HG03565 (cell line): Measurements from ENCODE around the gene HS6ST1.

Experiments
- ATAC-seq: cut with Tn5 transposase; IDR thresholded peaks from one replicate; pipeline ENCODE4 v1.9.1; 2021; ENCODE audit warnings: mild to moderate bottlenecking, moderate library complexity; ENCODE audit not compliant: unreplicated experiment

The HS6ST1 gene

DNA sequence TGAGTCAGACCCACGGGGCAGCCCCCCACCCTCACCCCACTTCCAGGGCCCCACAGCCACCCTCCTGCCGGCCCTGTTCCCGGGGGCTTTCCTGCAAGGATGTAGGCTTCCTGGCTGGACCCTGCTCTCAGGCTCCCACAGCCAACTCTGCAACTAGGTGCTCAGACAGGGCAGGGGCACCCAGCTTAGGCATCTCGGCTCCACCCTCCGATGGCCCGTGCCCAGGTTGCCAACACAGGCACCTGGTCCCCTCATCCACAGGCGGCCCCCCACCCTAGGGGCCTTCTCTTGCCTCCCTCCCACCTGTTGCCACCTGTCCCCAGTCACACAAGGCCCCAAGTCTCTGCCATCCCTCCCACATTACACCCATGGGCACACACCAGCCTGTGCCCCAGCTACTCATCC is 34.6 kb downstream of the HS6ST1 start:
- ATAC-seq: no peak

DNA sequence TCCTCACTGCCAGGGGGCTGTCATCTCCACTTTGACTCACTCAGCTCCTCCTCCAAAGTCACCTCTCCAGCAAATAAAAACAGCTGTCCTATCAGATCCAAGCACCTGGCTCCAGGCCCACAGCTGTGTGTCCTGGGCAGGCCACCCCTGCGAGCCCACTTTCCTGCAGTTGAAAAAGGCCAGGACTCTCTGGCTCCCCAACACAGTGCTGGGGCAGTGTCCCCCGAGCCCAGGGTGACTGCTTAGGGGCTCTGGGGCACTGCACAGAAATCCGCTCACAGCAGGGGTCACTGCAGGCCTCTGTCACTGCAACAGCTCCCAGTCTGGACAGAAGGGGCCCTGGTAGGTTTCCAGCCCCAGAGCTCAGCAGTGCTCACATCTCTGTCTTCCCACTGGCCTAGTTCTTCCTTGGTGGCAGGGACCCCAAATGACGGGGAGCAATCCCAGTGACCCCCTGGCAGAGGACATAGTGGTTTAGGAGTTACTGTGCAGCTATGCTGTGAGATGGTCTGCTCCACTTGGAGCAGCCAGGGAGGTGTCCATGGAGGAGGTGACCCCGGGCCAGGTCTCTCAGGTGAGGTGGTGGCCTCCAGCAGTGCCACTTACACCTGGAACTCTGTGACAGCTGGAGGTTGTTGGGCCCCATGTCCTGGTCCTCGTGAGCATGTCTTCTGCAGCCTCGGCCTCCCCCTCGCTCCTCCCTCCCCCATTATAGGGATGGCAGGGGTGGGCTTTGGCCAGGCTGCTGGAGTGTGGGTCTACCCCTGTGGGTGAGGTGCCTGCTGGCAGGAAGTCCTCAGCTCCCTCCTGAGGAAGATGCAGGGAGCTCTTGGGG is 35.5 kb downstream of the HS6ST1 start:
- ATAC-seq: no peak

DNA sequence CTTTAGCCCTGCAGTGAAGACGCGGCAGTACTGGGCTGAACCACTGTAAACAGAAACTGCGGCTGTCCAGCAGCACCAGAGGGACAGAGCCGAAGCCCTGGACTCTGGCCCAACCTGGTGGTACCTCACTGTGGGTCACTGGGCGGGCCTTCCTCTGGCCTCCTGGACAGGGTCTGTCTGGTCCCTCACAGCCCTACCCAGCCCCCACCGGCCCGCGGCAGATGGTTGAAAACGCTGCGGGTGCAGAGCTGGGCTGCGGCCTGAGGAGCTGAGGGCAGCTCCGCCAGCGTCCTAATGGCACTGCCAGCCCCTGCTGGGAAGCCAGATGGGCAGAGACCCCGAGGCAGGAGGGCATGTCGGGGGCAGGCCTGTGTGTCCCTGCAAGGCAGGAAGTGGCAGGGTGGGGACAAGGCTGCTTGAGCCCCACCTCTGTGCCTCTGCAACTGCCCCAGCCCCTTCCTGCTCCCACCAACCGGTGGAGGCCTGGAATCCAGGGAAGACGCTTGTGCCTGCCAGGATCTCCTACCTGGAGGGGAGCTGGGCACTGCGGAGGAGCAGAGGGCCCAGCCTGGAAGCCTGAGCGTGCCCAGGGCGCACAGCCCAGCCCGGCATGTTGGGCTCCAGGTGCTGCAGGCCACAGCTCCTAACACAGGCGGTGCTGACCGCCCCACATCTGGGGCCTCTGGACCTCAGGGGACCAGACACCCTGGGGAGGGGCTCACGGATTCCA is 36.3 kb downstream of the HS6ST1 start:
- no peak for ATAC-seq

DNA sequence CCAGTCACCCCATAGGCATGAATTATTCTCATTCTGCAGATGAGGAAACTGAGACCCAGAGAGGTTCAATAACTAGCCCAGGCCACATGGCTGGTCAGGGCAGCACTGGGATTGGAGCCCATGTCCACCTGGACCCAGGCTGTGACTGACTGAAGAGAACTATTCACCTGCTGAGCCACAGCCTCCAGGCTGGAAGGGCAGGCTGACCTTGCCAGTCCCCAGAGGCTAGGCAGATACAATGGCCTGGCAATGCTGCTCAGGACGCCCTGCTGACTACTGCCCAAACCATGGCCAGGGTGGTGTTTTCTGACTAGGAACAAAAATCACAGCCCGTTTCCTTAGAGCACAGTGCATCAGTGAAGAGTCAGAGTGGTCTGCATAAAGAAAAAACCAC is 36.8 kb downstream of the HS6ST1 start:
- no peak for ATAC-seq

DNA sequence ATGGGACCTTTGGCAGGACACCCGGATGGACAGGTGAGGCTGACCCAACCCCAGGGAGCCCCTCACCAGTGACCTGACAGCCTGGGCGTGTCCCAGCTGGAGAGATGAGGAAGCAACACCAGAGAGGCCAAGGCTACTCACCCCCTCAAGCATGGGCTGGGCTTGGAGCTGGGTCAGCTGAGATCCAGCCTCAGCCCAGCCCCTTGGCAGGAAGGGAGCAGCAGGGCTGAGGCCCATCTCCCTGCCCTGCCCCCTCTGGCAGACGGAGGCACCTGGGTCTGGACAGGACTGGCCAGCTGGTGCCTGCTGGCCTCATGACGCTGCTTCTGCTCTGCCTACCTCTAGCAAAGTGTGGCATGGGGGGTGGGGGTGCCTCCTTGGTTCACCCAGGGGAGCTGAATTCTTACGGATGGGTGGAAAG is 37.8 kb downstream of the HS6ST1 start:
- ATAC-seq: no peak

DNA sequence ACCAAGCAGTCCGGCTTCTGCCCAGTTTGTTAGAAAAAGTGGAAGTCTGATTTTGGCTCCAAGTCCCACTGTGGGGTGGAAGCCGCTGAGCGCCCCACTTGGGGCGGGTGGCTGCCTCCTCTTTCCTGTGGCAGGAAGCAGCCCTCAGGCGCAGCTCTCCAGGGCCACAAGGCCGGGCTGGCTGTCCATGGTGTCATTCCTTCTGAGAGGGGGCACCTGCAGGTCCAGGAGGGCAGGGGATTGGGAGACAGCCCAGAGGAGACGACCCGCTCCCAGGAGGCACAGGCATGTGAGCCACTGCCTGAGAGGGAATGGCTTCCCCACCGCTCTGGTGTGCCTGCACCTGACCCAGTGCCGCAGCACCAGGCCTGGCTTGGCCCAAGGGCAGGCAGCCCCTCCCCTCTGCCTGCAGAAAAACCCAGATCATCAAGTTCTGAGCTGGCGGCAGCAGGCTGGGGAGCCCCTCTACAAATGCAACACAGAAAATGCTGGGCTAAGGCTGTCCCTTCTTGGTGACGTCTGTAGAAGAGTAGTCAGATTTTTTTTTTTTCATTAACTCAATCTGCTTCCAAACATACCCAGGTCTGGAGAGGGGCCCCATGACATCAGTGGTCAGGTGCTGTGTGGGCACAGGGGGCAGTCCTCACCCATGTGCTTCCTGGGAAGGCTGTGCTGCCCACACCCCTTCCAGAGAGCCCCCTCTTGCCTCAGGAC is 38.4 kb downstream of the HS6ST1 start:
- no peak for ATAC-seq

DNA sequence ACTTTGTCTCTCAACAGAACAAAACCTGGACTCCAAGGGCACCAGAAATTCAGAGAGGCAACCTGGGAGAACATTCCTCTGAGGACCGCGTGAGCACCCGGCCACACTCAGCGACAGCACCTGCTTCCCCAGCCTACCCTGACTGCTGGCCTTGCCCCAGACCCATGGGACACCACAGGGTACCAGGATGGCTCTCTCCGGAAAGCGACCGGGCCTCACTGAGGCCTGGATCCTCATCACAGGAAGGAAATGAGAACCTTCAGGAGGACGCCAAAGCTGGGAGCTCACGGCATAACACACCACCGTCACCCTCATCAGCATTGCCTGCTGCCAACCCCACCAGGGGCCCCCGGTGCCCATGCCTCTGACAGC is 38.9 kb downstream of the HS6ST1 start:
- no peak for ATAC-seq

DNA sequence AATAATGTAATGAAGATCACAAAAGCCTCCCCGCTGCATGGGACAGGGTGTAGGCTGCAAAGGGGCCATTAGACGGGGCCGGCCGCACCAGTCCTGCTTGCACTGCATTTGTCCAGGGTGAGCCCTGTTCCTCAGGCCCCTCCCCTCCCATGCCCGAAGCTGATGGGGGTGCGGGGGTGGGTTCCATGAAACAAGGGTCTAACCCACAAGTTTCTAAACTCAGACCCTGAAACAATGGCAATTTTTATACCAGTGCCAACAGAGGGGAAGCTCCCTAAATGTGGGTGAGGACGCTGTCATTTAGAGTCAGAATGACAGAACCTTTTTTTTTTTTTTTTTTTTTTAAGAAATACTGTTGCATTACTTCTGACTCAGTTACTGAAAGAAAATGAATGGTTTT is 39.7 kb downstream of the HS6ST1 start:
- ATAC-seq: no peak

DNA sequence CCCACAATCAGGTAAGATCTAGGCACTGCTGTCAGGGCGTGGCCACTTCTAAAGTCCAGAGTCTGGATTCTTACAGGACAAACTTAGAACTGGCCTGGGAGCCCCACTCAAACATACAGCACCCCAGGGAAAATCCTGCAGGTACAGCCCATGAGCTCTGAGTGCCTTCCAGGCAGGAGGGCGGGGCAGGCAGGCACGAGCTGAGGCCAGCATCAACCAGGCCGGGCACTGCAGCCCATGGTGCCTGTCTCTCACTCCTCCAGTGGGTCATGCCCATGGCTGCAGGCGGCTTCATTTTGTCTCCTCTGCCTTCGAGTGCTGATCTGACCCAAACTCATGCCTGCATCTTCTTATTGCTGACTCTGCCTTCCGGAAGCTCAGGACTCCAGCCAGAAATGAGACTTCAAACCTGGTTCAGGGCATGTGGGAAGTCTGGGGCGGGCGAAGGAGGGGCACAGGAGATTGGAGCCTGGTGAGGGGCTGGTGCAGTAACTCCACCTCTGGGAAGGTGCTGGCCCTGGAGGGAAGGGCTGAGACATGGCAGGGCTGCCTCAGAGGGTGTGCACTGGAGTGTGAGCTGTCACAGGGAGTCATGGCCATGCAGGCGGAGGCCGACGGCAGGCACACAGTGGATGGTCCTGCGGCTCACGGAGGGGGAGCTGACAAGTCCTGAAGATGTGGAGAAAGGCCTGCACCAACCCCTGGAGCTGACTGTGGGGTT is 40.5 kb downstream of the HS6ST1 start:
- no peak for ATAC-seq

DNA sequence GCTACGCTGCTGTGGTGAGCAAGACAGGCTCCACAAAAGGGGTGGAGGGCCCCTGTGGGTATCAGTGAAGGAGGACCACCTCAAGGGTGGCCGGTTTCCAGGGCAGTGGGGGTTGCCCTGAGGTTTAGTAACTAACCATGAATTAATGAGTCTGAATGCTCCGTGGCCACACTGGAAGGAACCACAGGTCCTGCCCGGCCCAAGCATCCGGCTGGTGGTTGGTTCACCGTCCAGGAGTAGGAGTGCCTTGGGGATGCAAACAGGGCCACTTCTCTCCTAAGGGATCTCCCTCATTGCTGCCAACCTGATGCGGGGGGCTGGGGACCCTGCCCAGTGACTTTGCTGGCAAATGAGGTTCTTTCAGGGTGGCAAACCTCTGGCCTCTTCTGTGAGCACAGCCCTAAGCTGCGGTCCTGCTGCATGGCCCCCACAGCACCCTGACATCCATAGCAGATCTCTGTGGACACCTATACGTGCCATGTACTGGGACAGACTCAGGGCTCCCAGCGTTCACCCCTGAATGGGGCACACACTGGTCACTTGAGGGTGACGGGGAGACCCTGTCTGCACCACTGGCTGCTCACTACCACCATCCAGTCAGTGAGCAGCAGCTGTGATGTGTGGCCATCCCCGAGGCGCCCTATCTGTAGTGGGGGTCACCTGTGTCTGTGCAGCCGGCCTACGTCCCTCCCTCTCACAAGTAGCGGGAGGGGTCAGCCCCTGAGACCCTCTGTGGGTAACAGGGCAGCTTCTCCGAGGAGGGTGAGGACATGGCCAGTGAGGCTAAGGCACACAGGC is 41.6 kb downstream of the HS6ST1 start:
- ATAC-seq: no peak

DNA sequence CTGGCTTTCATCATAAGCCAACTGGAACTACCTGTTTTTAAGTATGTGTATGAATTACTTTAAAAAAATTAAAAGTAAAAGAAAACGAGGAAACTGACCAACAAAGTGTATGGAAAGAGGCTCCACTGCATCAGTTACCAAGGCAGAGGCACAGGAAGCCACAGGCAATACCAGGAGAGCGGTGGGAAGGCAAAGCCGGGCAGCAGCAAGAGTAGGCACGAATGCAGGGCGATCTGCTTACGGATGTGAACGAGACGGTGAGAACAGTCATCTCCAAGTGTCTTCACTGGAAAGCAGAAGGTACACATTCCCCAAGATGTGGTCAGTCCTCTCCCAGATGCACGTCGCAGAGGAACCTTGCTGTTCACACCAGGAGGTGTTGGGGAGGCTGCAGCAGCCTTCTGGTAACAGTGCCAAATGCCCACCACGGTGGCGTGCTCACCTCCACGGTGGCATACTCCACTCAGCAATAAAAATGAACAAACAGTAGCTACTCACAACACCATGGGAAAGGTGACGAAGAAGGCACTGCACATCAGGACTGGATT is 43.1 kb downstream of the HS6ST1 start:
- ATAC-seq: no peak

DNA sequence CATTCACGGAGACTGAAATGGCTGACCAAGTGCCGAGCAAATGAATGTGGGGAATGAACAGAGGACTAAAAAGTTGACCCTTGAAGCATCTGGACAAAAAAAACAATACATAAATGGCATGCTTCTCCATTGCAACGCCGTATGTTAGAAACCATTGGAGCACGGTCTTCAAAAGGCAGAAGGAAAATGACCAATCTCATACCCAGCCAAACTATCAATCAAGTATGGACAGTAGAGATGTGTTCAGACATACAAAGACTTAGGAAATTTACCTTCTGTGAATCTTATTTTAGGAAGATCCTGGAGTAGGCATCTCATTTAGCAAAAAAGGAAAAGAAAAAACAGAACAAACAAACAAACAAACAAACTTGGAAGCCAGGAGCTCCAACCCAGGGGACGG is 44.5 kb downstream of the HS6ST1 start:
- ATAC-seq: no peak

DNA sequence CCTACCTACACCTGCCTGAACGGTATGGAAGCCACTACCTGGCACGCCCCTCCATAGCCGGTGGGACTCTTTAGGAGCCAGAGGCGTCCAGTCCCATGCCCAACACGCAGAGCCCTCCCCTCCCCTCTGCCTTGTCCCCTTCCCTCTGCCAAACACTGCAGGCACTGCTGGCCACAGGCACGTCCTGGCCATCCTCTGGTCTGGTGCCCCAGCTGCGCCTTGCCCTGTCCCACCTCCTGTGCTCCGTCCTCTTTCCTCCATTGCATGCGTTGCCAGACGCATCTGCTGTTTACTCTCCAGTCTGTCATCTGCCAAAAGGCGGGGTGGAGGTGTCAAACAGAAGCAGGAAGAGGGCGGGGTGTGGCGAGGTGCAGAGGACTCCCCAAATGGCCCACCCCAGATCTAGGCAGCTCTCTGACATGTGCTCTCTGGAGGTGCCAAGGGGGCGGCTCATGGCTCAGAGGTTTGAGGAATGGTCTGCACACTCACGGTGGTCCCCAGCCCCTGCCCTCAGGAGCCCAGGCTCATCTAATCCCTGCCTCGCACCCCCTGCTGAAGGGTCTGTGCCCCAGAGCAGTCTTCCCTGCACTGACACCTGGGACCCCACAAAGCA is 45.1 kb downstream of the HS6ST1 start:
- ATAC-seq: no peak

DNA sequence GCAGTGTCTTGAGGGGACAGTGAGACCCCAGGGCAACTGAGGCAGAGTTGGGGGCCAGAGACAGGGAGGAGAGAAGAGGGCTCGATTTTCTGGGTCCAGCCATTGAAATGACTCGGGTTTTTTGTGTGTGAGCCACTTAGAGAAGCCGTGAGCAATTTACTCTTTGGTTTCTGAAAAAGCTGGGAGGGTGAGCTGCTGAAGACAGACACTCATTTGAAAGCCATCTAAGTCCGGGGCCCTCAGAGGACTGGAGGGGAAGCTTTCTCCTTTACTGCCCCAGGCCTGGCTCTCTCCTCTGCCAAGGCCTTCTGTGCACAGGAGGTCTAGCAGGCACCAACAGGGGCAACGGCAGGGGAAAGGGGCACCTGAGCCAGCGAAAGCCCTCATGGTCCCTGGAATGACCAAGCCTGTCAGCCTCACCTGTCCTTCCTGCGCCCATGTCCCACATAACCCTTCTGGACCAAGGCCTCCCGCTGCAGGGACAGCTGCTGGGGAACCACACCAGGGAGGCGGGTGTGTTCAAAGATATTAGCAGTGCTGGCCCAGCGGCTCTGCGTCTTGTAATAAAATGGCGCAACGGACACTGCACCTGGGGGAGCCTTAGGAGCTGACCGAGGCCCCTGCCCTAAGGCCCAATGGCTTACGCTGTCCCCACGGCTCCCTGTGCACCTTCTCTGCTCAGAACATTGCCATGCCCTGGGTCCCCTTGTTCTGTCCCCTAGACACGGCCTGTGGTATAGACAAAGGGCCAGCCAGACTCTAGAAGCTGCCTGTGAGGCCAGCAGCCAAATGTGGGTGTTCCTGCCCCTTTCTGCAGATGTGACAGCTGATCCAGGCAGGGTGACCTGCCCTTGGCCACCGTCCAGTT is 45.8 kb downstream of the HS6ST1 start:
- no peak for ATAC-seq

DNA sequence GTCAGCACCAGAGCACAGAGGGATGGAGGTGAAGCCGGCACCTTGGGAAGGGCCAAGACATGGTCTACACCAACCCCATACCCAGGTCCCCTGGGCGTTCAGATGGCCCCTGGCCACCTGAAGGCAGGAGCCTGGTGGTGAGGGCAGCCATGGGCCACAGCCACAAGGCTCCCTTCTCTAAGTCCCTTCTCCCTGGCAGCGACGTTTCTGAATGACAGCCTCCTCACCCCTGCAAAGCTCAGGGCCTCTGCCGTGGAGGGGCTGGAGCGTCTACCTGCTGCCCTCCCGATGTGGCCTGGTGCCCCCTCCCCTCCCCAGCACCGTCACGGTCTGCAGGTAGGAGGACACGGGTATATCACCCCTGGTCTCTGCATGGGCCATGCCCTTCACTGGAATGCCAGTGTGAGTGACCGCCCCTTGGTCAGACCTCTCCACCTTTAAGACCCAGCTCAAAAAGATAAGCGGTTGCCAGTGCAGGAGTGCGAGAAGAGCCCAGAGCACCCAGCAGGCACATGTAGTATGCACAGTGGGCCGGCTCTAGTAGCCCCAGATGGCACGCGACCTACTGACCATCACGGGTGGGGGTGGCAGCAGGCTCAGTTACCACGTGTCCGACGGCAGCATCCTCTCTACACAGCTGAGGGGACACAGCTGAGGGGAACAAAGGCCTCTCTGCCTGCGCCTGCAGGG is 46.6 kb downstream of the HS6ST1 start:
- ATAC-seq: no peak

DNA sequence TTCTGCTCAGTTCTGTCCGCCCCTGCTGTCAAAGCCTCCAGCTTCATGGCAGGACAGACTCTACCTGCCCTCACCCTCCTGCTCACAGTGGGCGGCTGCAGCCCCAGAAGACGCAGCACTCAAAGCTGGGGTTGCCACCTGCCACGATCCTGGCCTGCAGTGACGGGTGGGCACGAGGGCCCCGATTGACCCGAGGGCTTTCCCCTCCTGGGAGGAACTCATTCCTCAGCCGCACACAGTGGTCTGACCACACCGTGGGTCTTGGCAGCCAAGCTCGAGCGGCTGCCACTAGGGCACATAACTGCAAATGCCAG is 47.1 kb downstream of the HS6ST1 start:
- no peak for ATAC-seq

DNA sequence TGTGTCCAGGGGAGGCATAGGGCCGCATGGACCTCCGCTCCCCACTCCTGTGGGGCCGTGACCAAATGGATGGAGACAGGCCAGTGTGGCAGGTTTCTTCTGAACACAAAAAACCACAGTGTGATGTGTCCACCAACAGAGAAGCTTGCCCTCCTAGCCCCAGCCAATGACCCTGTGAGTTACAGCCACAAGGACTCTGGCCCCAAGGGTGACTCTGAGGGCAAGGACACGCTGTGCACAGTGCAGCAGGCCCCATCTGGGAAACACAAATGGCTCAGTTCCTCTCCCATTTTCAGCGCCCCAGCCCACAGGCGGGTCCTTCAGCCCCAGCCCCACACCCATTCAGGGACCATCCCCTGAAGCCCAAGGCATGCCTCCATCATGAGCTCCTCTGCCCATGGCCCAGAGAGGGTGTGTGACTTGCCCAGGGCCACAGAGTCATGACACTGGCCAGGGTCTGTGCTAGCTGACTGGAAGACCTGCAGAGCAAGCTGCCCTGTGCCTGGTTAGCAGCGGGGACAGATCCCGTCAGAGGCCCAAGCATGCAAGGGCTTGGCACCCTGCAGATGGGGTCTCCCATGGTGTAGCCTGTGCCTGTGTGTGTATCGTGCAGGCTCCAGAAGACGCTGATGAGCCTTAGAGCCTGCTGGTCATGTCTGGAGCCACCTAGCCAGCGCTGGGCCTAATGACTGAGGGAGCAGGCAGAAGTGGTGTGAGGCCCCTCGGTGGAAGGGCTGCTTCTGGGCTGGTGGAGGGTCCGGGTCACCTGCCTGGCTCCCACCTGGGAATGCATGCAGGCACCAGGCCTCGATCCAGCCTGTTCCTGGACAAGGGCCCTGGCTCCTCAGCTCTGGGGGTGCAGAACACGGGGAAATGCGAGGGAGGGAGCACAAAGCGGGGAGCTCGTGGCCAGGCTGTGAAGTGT is 47.7 kb downstream of the HS6ST1 start:
- no peak for ATAC-seq
